Measurements from ENCODE around the gene ASGR2. TPM values are rescaled to one million over a fixed set of nuclear protein-coding genes. Genes with fewer than 3 reads are reported as not detected.

ASGR2 gene
- total RNA-seq, 1 experiment from 2014 or later: not detected

GRCh38 chr17:7081341-7082062, 33.1 kb downstream of the ASGR2 start:
- in situ Hi-C loops (cut with HindIII; ENCODE audit: low pct_unique_long_range_greater_than_20kb, low sequenced_read_pairs): no loop called here
- no peak for DNase-seq (ENCODE audit: low read depth, low spot score)

- in situ Hi-C loops (cut with HindIII; ENCODE audit: low pct_unique_long_range_greater_than_20kb, low sequenced_read_pairs): no loop called here
- no peak for DNase-seq (ENCODE audit: low read depth, low spot score)
These were observed 34.1 kb downstream of the ASGR2 start for GRCh38 chr17:7080456-7081041.

GRCh38 chr17:7079581-7080455, 34.8 kb downstream of the ASGR2 start, which contains the start of gene CLEC10A:
CLEC10A (minus strand) TSS chr17:7080251; CDS start chr17:7078812, 1,439 bp downstream.
- in situ Hi-C loops (cut with HindIII; ENCODE audit: low pct_unique_long_range_greater_than_20kb, low sequenced_read_pairs): no loop called here
- DNase-seq (ENCODE audit: low read depth, low spot score): no peak

GRCh38 chr17:7078711-7079110, 35.9 kb downstream of the ASGR2 start:
- in situ Hi-C loops (cut with HindIII; ENCODE audit: low pct_unique_long_range_greater_than_20kb, low sequenced_read_pairs): no loop called here
- DNase-seq (ENCODE audit: low read depth, low spot score): no peak

DNA sequence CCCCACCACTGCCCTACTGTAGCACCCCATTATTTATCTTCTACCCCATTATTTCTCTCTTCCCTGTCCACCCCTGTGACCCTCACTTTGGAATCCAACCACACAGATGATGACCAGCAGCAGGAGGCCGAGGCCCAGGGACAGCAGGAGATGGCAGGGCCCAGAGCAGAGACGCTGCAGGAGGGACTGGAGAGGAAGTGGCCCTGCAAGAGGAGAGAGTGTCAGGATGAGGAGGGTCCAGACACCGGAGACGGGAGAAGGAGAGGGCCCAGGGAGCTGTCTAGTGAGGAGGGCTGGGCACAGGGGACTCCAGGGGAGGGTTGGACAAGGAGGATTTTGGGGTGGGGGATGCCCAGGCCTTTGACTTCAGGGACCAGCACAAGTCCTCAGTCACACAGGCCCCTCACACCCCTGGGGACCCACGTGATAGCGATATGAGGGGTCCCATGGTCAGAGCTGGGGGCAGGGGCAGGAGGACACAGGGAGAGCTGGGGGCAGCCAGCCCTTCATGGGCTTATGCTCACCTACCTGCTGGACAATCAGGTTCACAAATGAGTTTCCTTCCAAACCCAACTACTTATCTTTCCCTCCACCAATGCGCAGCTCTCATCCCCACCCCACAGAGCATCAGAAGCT, 36.6 kb downstream of the ASGR2 start:
- in situ Hi-C loops (cut with HindIII; ENCODE audit: low pct_unique_long_range_greater_than_20kb, low sequenced_read_pairs): no loop called here
- DNase-seq (ENCODE audit: low read depth, low spot score): no peak

DNA sequence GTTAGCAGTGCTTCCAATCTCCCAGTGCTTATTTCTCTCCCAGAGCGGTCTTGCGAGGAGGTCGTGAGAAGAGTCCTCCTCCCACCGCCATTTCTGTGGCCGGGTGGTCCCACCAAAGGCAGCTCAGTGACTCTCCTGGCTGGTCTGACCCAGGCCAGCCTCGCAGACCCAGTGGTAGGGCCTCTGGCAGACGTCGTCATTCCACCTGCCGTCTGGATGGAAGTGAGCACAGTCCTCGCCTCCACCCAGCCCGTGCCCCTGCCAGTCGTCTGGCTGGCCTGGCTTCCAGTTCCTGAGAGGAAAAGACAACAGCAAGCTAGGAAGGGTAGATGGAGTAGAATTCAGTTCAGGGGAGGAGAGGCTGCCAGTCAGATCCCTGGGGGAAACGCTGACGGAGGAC, 39.7 kb downstream of the ASGR2 start:
- in situ Hi-C loops (cut with HindIII; ENCODE audit: low pct_unique_long_range_greater_than_20kb, low sequenced_read_pairs): no loop called here
- no peak for DNase-seq (ENCODE audit: low read depth, low spot score)

GRCh38 chr17:7072406-7072805, 42.2 kb downstream of the ASGR2 start:
- DNase-seq (ENCODE audit: low read depth, low spot score): no peak
- in situ Hi-C loops (cut with HindIII; ENCODE audit: low pct_unique_long_range_greater_than_20kb, low sequenced_read_pairs): no loop called here

DNA sequence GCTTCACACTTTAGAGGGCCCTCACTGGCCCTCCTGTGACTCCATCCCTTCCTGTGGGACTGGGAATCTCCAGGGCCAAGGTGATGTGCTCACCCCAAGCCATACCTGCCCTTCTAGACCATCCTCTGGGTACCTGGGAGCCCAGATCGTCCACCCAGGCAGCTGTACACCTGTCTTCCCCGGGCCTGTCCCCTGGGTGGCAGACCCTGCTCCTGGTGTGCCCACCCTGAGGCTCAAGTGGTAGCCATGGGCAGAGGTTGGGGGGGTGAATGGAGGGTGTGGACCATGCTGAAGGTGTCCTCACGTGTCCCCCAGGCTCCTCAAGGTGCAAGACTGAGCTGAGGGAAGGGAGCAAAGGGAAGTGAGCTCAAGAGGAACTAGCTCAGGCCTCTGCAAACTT, 43.9 kb downstream of the ASGR2 start:
- in situ Hi-C loops (cut with HindIII; ENCODE audit: low pct_unique_long_range_greater_than_20kb, low sequenced_read_pairs): no loop called here
- DNase-seq (ENCODE audit: low read depth, low spot score): no peak

DNA sequence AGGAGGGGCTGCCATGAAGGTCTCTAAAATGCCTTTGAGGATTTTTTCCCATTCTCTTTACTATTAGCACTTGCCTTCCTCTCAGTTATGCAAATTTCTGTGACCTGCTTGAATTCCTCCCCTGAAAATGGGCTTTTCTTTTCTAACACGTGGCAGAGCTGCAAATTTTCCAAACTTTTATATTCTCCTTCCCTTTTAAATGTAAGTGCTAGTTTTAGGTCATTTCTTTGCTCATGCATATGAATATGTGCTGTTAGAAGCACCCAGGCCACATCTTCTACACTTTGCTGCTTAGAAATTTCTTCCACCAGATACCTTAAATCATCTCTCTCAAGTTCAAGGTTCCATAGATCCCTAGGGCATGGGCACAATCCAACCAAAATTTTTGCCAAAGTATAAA, 46.4 kb downstream of the ASGR2 start:
- in situ Hi-C loops (cut with HindIII; ENCODE audit: low pct_unique_long_range_greater_than_20kb, low sequenced_read_pairs): no loop called here
- no peak for DNase-seq (ENCODE audit: low read depth, low spot score)

GRCh38 chr17:7067198-7067597, 47.4 kb downstream of the ASGR2 start:
- in situ Hi-C loops (cut with HindIII; ENCODE audit: low pct_unique_long_range_greater_than_20kb, low sequenced_read_pairs): no loop called here
- DNase-seq (ENCODE audit: low read depth, low spot score): no peak

GRCh38 chr17:7064261-7064660, 50.4 kb downstream of the ASGR2 start:
- no peak for DNase-seq (ENCODE audit: low read depth, low spot score)
- in situ Hi-C loops (cut with HindIII; ENCODE audit: low pct_unique_long_range_greater_than_20kb, low sequenced_read_pairs): no loop called here

GRCh38 chr17:7063518-7064094, 51.0 kb downstream of the ASGR2 start:
- no peak for DNase-seq (ENCODE audit: low read depth, low spot score)
- in situ Hi-C loops (cut with HindIII; ENCODE audit: low pct_unique_long_range_greater_than_20kb, low sequenced_read_pairs): no loop called here

DNA sequence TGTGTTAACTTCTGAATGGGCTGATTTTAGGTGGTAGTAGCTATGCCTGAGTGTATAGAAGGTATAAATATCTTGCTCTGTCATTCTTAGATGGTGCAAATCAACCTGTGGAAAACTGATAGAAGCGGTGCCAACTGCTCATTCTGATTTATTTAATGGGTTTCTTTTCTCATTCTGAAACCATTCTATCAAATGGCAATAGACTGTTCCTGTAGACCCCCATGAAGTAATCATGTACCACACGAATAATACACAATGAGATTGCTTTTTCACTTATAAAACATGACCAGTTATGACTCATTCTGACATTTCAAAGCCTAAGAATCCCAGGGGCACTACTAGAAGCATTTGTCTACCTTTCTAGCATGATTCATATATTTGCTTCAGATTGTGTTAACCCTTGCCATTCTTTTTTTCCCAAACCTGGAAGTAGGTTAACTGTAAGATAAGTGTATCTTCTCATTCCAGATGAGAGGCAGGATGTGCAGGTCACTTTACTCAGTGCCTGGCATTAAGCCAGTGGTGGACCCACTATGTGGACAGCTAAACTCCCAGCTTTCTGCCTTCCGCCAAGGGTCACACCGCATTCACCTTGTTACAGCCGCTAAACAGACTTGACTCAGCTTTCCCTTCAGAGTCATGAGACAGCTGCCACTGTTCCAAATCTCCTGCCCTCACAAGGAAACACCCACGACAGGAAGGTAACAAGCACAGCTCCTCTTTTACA, 54.3 kb downstream of the ASGR2 start:
- DNase-seq (ENCODE audit: low read depth, low spot score): peak; percentile 82
- in situ Hi-C loops (cut with HindIII; ENCODE audit: low pct_unique_long_range_greater_than_20kb, low sequenced_read_pairs): no loop called here

- DNase-seq (ENCODE audit: low read depth, low spot score): no peak
- in situ Hi-C loops (cut with HindIII; ENCODE audit: low pct_unique_long_range_greater_than_20kb, low sequenced_read_pairs): no loop called here
These were observed 55.7 kb downstream of the ASGR2 start for GRCh38 chr17:7058831-7059447.

- in situ Hi-C loops (cut with HindIII; ENCODE audit: low pct_unique_long_range_greater_than_20kb, low sequenced_read_pairs): no loop called here
- DNase-seq (ENCODE audit: low read depth, low spot score): no peak
These were observed 58.2 kb downstream of the ASGR2 start for GRCh38 chr17:7056386-7056785.
